HepG2 (cell line): ENCODE data around the gene NUP153.

Source experiments
- ARHGAP35 ChIP-seq: sonication (generic); formaldehyde crosslinking; IDR thresholded peaks from 2 replicates; pipeline ENCODE4 v1.9.0; 2022; ENCODE audit warnings: mild to moderate bottlenecking, inconsistent platforms, moderate library complexity, missing genetic modification reagents, borderline replicate concordance
- CEBPB ChIP-seq: IDR thresholded peaks from 2 replicates; pipeline ENCODE4 v1.6.1; 2011; ENCODE audit warnings: low read depth, low read length, improper control_type of control experiment, borderline replicate concordance
- HOXA9 ChIP-seq: sonication (generic); formaldehyde crosslinking; IDR thresholded peaks from 2 replicates; pipeline ENCODE4 v1.8.1; 2022; ENCODE audit warnings: missing genetic modification reagents, mild to moderate bottlenecking, moderate library complexity, borderline replicate concordance
- PHF8 ChIP-seq: sonication (generic); formaldehyde crosslinking; IDR thresholded peaks from 2 replicates; pipeline ENCODE4 v1.5.0; 2020; ENCODE audit warnings: missing genetic modification reagents
- POLR2AphosphoS5 ChIP-seq: IDR thresholded peaks from 2 replicates; pipeline ENCODE4 v1.6.1; 2012; ENCODE audit warnings: low read depth, low read length
- PTBP1 ChIP-seq: fragments of 200-400 bp; formaldehyde crosslinking; IDR thresholded peaks from 2 replicates; pipeline ENCODE4 v1.6.1; 2018; ENCODE audit warnings: low read length, low read depth; ENCODE audit not compliant: poor library complexity, severe bottlenecking
- RAD21 ChIP-seq: fragments of 450-650 bp; formaldehyde crosslinking; IDR thresholded peaks from 2 replicates; pipeline ENCODE4 v1.5.0; 2020; ENCODE audit warnings: mild to moderate bottlenecking
- SNRNP70 ChIP-seq: fragments of 200-400 bp; formaldehyde crosslinking; IDR thresholded peaks from 2 replicates; pipeline ENCODE4 v1.6.1; 2017; ENCODE audit warnings: mild to moderate bottlenecking, low read depth, low read length, moderate library complexity
- ZNF749 ChIP-seq: sonication (generic); formaldehyde crosslinking; IDR thresholded peaks from 2 replicates; pipeline ENCODE4 v1.8.0; 2022; ENCODE audit warnings: mild to moderate bottlenecking, missing genetic modification reagents, moderate library complexity, borderline replicate concordance
- TF ChIP-seq, protein P1 (sequence below): IDR thresholded peaks from 2 replicates; pipeline ENCODE4 v1.6.1; 2012; ENCODE audit warnings: inconsistent platforms
- TF ChIP-seq, protein P2 (sequence below): sonication (generic); formaldehyde crosslinking; IDR thresholded peaks from 2 replicates; pipeline ENCODE4 v1.5.0; 2020; ENCODE audit warnings: mild to moderate bottlenecking, missing genetic modification reagents, moderate library complexity

- TF ChIP-seq POLR2AphosphoS5 (no peak), ZNF749 (no peak), CEBPB (no peak), RAD21 (no peak), SNRNP70 (no peak), PTBP1 (no peak), ARHGAP35 (CRISPR knock-in tag) (no peak), PHF8 (CRISPR knock-in tag) (no peak), HOXA9 (CRISPR knock-in tag) (no peak)
- TF ChIP-seq, protein P1, sequence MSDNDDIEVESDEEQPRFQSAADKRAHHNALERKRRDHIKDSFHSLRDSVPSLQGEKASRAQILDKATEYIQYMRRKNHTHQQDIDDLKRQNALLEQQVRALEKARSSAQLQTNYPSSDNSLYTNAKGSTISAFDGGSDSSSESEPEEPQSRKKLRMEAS, result no peak
- TF ChIP-seq, protein P2, sequence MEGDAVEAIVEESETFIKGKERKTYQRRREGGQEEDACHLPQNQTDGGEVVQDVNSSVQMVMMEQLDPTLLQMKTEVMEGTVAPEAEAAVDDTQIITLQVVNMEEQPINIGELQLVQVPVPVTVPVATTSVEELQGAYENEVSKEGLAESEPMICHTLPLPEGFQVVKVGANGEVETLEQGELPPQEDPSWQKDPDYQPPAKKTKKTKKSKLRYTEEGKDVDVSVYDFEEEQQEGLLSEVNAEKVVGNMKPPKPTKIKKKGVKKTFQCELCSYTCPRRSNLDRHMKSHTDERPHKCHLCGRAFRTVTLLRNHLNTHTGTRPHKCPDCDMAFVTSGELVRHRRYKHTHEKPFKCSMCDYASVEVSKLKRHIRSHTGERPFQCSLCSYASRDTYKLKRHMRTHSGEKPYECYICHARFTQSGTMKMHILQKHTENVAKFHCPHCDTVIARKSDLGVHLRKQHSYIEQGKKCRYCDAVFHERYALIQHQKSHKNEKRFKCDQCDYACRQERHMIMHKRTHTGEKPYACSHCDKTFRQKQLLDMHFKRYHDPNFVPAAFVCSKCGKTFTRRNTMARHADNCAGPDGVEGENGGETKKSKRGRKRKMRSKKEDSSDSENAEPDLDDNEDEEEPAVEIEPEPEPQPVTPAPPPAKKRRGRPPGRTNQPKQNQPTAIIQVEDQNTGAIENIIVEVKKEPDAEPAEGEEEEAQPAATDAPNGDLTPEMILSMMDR (CRISPR knock-in tag), result no peak
Observed at GRCh38 chr6:17705428-17705777, 1.3 kb downstream of the NUP153 start.
